ENCODE measurements around the gene POLD1. TPM values are rescaled to one million over a fixed set of nuclear protein-coding genes. Genes with fewer than 3 reads are reported as not detected.

POLD1 gene
- total RNA-seq, 1 donor: 25.0 TPM

- TF ChIP-seq CTCF (IDR thresholded peaks at IDR 0.05; ENCODE audit: insufficient read depth, low read depth, low read length): peak; percentile 92
- DNase-seq (ENCODE audit: low read depth): peak; percentile 60
- H3K4me3 ChIP-seq (ENCODE audit: low read depth, low read length): no peak overlapping the region
These were observed 77.1 kb downstream of the POLD1 start for GRCh38 chr19:50461066-50461875.

- DNase-seq (ENCODE audit: low read depth): no peak
- no peak for TF ChIP-seq CTCF (IDR thresholded peaks at IDR 0.05; ENCODE audit: insufficient read depth, low read depth, low read length)
- no peak overlapping the region for H3K4me3 ChIP-seq (ENCODE audit: low read depth, low read length)
These were observed 78.8 kb downstream of the POLD1 start for GRCh38 chr19:50462970-50463369.

GRCh38 chr19:50464348-50464747 lies 80.2 kb downstream of the POLD1 start:
- TF ChIP-seq CTCF (IDR thresholded peaks at IDR 0.05; ENCODE audit: insufficient read depth, low read depth, low read length): no peak
- H3K4me3 ChIP-seq (ENCODE audit: low read depth, low read length): no peak overlapping the region

GRCh38 chr19:50465000-50465399 lies 80.9 kb downstream of the POLD1 start:
- TF ChIP-seq CTCF (IDR thresholded peaks at IDR 0.05; ENCODE audit: insufficient read depth, low read depth, low read length): no peak
- no peak for DNase-seq (ENCODE audit: low read depth)
- H3K4me3 ChIP-seq (ENCODE audit: low read depth, low read length): no peak overlapping the region

More at GRCh38 chr19:50464348-50464747, 80.2 kb downstream of the POLD1 start:
- DNase-seq (ENCODE audit: low read depth): no peak

- no peak for DNase-seq (ENCODE audit: low read depth)
- TF ChIP-seq CTCF (IDR thresholded peaks at IDR 0.05; ENCODE audit: insufficient read depth, low read depth, low read length): peak; percentile 25
- H3K4me3 ChIP-seq (ENCODE audit: low read depth, low read length): no peak overlapping the region
These were observed 82.0 kb downstream of the POLD1 start for GRCh38 chr19:50465986-50466705.

GRCh38 chr19:50466706-50467039 lies 82.5 kb downstream of the POLD1 start:
- no peak for TF ChIP-seq CTCF (IDR thresholded peaks at IDR 0.05; ENCODE audit: insufficient read depth, low read depth, low read length)
- no peak overlapping the region for H3K4me3 ChIP-seq (ENCODE audit: low read depth, low read length)
- DNase-seq (ENCODE audit: low read depth): no peak
